T-helper 2 cell (primary cell): ENCODE results near the gene MRPL23.

Source experiments
- DNase-seq, 5 experiments: peaks; one replicate each; pipeline versions ENCODE4 v3.0.0 to v3.0.0-alpha.2; 2012 to 2022

Gene MRPL23

DNA sequence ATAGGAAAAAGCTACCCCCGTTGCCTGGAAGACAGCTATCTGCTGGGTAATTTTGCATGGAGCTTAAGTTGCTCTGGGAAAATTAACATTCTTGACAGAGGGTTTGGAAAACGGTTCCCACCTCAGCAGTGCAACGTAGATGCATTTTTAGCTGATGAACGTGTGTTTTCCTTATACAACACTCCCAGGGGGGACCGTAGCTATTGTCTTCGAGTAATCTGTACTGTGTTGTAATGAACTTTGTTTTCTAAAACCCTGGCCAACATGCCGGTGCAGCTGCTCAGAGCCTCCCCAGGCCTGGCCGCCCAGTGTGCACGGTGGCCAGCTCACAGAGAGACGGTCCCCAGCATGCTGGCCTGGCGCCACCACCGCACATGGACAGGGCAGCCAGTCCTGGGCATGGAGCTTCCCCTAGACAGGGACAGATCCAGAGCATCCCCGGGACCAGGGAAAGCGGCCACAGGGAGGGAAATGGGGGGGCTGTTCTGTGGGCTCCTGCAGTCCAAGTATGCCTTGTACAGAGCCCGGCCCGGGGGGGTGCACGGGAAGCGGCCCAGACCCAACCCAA is 25.5 kb upstream of the MRPL23 start:
- no peak for DNase-seq

DNA sequence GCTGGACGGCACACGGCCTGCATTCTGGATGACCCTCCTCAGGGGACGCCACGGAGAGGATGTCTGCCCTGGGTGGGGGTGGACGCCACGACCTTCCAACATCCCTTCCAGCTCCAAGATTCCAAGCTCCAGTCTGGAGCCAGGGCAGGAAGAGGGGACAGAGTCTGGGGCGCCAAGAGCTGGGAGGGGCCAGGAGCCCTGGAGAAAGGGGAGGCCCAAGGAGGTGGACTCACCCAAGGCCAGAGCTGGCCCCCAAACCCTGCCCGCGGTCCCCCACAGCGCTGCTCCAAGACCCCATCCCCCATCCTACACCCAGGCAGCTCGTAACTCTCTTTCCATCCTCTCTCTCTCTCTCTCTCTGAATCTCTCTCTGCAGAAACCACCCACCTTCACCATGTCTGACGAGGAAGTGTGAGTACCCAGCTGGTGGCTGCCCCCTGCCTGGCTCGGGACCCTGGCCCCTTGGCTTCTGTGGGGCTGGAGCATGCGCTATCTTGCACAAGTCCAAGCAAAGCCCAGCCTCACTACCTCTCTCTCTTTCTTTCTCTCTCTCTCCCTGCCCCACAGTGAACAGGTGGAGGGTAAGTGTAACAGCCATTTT is 24.6 kb upstream of the MRPL23 start:
- no peak for DNase-seq

DNA sequence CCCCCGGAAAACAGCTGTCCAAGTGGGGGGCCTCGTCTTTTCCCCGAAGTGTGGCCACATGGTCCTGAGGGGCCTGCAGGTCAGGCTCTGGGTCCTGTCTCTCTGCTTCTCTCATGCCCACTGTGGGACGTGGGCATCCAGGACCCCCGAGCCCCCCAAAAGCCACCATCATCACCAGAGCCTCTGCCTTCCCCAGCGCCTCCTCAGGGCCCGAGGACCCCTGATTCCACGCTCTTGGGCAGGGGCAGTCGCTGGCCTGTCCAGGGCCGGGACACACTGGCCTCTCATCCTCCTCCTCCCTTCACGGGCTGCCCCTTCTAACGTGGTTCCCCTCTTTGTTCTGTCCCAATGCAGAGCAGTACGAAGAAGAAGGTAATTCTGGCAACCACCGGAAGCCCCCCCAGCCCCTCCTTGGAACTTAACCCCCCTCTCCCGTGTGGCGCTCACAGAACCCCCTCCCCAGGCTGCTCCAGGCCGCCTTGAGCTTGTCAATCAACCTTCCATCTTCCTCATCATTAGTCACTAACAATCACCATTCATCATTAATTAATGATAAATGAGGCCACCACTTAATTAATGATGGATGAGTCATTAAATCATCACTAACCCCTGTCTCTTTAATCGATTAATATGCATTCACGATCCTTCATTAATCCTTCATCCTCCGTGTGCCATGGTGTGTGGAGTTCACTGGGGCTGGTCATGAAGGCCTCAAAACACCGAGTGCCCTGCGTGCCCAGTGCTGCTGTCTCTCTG is 23.8 kb upstream of the MRPL23 start:
- no peak for DNase-seq

DNA sequence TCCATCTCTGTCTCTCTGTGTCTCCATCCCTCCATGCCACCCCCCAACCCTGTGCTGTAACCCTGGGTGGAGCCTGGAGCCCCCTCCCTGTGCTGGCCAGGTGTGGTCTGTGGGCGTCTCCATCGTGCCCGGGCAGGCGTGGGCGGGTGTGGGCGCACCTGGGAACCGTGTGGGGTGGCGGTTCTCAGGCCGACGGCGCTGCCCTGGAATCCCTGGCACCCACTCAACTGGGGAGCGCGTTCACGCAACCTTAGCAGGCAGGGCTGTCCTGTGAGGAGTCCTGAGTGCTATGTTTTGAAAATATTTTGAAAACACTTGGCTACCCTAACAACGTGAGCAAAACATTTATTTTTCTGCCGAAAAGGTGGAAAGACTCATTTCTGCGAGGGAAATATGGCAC is 23.0 kb upstream of the MRPL23 start:
- DNase-seq: no peak

DNA sequence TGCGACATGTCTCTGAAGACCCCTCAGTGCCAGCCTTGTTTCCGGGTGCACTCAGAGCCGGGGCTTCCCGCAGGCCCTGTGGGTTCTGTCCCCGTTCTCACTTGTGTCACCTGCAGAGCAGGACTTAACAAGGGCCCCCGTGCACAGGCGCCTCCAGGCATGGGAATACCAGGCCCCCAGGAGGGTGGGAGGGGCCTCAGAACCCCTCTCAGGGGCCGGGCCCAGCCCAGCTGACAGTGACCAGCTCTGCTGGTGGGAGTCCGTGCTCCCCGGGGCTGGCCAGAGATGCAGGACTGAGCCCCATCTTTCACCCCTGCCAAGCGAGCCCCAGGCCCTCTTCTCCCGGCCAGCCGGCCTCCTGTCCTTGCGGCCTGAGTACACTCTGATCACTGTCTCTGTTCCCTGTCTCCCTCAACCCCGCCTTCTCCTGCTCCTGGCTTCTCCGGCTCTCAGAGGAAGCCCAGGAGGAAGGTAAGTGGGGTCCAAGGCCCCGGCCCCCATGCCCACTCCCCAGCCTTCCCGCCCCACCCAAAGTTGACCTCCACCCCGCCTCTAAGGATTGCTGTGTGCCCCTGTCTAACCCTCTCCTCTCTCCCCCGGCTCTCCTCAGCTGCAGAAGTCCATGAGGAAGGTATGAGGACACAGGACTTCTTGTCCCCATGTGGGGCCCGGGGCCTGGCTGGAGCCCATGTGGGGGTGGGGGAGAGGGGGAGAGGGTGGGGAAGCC is 22.3 kb upstream of the MRPL23 start:
- no peak for DNase-seq

DNA sequence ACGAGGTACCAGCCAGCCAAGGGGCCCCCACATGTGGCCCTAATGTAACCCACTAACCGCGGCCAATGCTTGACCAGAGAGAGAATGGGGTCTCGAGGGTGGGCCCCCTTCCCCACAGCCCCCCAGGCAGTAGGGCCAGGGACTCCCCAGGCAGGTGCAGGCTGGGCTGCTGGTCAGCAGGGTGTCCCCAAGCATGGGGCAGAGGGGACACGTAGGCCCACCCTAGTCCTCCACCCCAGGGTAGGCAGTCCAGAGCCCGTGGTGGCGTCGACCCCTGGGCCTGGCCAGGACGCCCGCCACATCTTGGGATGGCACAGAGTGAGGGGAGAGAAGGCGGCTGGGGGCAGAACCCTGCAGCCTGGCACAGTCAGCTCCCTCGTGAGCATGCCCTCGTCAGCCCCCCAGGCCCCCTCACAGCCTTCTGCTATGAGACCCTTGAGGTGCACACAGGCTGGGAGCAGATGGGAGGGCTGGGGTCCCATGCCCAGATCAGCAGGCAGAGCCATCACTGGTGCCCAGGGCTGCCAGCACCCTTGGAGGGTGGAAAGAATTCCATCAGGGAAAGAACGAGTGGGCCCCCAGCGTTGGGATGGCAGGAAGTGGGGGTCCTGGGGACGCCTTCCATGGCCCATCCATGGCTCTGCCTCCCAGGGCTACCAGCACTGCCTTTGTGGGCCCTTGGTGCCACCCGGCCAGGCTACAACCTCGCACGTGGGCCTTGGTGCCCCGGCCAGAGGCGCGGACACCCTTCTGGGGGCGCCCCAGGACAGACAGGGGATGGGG is 21.6 kb upstream of the MRPL23 start:
- DNase-seq: no peak

DNA sequence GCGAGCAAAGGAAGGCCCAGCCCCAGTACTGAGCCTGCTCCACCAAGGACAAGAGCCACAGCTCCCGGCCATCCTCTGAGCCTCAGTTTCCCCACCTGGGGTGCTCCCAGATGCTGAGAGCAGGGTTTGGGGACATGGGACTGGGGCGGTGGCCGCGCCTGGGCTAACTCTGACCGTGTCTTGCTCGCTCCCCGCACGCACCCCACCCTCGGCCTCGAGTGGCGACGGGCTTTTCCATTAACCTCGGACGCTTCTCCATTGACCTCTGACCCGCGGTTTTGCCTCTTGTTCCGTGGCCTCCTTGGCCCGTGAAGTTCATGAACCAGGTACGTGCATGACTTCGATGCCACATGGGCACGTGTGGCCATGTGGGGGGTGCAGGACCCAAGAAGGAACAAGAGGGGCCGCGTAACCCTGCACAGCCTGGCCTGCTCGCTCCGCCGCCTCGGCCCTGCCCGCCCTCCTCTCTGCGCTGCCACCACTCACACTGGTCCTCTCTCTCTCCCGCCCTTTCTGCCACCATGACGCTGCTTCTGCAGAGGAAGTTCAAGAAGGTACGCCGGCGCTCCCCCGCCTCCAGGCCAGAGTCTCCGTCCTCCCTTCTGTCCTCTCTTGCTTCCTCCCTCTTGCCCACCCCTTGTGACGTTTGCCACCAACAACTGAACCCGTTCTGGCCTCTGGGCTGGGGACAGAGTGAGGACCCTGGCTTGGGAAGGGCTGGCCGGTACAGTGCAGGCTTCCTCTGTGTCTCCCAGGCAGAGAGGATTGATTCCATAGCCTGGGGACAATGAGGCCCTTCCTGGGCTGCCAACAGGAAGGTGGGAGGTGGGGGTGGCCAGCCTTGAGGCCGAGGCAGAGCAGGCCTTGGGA is 20.7 kb upstream of the MRPL23 start:
- no peak for DNase-seq

DNA sequence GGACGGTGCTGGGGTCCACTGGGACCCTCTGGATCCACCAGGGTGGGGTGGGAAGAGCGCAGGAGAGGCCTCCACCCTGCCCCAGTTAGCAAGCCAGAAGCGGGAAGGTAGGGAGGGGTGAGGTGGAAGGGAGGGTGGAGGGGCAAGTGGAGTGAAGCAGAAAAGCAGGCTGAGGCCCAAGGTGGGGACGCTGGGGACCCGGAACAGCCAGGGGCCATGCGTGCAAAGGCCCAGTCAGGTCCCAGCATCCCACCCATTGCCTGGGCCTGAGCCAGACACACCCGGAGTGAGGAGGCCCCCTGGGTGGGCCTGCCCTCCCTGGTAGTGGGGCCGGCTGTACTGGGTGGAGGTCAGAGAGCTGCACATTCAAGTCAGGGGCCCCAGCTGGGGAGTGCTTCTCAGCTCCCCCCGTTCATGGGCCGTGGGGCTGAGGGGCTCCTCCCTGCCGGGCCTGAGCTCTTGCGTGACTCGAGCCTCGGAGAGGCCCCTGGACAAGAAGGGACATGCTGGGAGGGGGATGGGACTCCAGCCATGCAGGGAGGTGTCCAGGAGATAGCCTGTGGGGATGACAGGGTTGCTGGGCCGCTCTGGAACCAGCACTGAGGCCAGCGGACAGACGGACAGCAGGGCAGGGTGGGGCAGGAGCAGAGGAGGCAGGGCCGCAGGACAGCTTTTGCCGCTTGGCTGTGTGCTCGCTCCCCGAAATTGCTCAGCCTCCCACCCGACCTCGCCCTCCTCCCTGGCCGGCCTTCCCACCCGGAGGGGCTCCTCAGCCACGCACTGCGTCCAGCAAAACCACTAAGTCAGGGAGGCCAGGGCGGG is 19.9 kb upstream of the MRPL23 start:
- DNase-seq: no peak

DNA sequence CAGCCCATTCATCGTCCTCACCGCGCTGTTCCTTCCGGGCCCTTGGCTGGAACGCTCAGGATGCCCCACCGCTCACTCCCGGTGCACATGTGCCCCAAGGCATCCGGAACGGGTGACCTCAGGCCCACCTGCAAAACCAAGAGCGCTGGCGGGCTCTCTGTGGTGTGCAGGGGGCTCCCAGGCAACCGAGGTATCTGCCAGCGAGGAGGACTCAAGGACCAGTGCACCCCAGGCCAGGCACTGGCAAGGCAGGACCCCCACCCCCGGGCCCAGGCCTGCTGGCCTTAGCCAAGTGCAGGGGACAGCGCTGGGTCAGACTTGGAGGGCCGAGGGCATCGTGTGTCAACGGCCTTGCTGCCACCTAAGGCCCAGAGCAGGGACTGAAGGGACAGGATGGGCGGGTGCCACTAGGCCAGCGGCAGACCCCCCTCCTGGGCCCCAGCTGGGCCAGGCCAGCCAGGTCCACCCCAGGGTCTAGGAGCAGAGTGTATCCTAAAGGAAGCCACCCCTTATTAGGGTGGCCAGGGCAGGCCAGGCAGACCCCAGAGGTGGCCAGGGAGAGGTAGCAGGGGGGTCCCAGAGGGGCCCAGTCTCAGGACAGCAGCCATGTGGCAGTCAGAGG is 19.2 kb upstream of the MRPL23 start:
- no peak for DNase-seq

DNA sequence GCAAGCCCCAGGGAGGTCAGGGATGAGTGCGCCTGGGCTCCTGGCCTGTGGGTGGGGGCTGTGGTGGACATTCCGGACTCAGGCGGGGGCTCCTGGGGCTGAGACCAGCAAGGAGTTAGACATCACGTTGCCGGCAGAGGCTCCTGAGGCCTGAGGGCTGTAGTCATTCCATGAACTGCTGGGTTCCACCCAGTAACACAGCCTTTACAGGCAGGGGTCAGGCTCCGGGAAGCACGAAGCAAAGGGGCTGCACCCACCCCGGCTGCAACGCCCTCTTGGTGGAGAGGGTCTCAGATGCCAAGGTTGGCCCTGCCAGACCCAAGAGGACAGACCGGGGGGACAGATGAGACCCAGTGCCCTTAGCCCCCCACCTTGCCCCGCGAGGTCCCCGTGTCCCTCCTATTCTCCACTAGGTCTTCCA is 18.7 kb upstream of the MRPL23 start:
- no peak for DNase-seq

DNA sequence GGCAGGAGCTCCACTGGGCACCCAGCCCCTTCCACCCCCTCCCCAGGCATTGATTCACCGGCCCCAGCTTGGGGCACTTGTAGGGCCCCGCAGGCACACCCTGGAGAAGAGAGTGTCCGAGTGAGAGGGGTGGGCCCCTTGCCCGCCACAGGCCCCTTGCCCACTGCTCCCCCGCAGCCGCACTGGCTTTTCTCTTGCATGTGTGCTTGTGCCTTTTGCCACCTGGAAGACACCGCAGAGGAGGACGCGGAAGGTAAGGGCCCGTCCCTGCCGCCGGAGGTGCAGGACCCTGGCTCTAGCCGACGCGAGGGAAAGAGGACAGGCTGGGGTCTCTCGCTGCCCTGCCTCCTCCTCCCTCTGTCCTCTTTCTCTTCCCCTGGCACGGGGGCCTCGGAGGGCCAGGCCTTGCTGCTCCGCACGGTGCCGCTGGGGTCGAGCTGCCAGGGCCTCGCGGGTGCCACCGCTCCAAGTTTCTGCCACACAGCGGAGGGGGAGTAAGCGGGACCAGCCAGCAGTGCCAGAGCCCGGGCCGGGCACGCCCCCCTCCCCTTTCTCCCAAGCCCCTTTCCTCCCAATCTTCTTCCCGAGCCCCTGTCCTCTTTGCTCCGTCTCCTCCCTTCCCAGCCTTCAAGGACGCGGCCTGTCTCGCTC is 18.1 kb upstream of the MRPL23 start:
- DNase-seq: no peak

DNA sequence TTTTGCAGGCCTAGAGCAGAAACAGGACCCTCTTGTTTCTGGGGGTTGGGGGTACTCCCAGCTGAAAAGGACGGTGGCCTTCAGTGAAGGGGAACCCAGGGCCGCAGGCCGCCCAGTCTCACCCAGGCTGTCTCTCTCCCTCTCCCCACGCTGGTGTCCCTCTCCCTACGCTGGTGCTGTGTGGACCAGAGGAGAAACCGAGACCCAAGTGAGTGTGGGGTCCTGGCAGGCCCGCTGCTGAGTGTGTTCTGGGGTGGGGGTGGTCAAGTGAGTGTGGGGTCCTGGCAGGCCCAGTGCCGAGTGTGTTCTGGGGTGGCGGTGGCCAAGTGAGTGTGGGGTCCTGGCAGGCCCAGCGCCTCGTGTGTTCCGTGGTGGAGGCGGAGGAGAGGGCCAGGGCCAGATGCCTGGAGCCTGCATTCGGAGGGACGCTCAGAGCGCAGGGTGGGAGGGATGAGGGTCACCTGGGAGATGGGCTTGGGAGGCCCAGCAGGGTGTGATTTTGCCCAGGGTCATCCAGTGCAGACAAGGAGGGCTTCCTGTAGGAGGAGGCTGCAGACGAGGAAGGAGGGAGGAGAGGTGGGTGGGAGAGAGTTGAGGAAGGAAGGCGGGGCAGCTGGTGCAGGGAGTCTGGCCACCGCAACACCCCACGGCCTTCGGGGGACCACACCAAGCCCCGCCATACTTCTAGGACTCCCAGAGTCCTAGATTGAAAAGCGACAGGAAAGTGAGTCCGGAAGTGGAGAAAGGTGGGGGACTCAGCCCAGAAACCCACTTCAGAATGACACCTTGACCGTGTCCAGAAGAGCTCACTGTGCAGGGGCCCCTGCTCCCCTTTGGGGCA is 17.3 kb upstream of the MRPL23 start:
- DNase-seq: no peak

DNA sequence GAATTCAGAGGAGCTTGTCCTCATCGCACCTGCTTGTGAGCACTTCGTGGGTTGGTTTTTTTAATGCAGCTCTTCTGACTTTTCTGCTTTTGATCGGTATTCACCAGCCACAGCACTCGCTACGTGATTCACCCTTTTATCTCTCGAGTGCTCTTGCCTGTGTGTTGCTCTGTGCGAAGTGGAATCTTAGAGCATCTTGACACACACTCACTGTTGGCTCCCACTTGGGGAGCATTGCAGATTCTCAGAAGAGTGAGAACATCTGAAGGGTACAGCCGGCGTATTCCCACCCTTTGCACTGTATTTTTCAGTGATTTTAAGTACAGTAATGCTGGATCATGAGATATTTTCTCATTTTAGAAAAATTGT is 16.7 kb upstream of the MRPL23 start:
- no peak for DNase-seq

DNA sequence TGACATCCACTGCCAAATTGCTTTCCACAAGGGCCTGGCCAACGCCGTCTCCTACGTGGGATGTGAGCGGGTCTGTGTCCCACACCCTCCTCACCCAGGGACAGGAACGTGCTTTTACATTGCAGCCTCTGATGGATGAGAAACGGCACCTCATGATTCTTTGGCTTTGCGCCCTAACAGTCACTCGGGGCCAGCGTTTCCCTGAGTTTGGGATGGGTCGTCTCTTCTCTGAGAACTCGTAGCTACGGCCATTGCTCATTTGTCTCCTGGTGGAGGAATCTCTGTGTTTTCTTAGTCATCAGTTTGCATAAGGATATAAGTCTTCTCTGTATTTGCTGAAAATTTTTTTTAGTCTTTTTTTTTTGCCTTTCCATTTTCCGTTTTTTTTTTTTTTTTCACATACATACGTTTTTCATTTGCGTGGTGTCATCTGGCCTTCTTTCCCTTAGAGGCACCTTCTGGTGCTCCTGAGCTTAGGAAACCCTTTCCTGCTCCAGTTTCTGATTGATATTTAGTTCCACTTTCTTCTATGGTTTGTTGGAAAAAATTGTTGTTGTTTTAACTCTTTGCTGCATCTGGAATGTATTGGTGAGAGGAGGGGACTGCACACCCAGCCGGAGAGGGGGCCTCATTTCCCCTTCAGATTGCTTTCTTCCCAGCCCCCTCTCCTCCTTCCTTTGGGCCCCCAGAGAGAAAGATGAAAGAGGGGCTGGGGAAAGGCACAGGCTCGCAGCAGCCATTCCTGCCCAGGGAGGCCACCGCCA is 15.6 kb upstream of the MRPL23 start:
- DNase-seq: no peak

DNA sequence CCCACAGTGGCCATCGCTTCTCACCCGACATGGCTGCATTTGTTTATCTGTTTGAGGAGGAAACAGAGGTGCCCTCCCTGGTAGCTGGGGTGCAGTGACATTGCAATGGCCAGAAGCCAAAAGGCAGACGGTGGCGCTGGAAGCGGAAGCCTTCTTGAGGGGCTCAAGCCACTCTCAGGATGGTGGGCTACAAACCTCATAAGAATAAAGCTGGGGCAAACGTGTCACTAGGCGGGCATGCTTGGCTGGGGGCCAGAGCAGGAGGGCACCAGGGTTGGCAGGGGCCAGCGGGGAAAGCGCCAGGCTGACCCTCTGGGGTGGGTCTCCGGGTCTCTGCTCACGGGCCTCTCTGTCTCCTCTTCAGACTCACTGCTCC is 15.0 kb upstream of the MRPL23 start:
- no peak for DNase-seq

DNA sequence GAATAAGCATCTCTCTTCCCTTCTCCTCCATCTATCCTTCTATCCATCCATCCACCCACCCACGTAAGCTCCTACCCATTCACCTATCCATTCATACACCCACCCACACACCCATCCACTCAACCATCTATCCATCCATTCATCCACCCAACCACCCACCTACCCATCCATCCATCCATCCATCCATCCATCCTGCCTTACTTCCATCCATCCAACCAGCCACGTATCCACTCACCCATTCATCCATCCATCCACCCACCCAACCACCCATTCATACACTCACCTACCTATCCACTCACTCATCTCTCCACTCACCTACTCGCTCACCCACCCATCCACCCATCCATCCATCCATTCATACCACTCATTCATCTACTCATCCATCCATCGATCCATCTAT is 14.5 kb upstream of the MRPL23 start:
- DNase-seq: no peak

DNA sequence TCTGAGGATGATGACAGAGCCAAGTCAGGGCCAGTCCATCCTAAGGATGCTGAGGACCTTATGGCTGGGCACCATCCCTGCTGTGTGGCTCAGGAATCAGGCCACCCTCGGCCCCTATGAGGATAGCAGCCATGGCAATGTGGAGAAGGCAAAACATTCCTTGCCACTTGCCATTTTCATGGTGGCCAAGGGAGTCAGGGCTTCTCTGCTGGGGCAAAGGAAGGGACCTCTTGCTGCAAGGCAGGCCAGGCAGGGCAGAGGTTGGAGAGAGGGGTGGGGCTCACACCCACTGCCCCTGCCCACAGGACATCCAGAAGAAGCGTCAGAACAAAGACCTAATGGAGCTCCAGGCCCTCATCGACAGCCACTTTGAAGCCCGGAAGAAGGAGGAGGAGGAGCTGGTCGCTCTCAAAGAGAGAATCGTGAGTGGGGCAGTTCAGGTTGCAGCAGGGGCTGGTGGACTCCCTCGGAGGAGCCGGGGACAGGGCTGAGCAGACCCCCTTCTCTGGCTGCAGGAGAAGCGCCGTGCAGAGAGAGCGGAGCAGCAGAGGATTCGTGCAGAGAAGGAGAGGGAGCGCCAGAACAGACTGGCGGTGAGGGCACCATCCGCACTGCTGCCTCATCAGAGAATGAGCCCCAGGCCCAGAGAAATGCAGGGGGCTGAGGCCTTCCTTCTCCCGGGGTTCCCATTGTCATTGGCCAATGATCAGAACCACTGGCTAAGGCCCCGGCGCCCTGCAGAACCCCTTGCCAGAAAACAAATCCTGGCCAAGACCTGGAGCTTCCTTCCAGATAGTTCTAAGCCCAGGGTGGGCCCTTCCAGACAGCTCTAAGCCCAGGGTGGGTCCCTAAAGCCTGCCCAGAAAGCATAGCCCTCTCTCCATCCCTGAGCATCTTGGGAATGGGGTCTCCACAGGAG is 13.5 kb upstream of the MRPL23 start:
- DNase-seq: no peak
